ENCODE measurements around the gene LDLRAP1. TPM values are rescaled to one million over a fixed set of nuclear protein-coding genes. Genes with fewer than 3 reads are reported as not detected.

Gene LDLRAP1
- polyA plus RNA-seq, 6 donors from 2014 or later, result 19.1 to 25.9 (median 20.5) TPM

DNA sequence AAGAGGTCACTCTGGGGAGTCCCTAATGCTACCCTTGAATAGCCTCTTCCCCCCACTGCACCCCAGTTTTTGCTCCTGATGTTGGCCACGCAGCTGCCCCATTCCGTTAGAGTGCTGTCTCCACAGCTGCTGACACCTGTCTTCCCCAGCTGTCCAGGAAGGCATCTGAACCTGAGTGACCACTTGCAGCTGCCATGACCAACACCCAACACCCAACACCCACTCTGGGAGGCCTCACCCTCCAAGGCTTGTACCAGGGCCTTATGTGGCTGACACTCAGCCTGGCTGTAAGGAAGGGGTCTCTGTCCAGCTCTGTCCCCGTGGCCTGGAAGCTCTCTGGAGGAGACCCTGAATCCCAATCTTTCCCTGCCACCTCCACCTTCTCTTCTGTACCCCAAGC, 26.7 kb upstream of the LDLRAP1 start:
- ATAC-seq (ENCODE audit: low read depth in 2 of 2), result no peak
- H3K9me3 Mint-ChIP-seq, result peaks cover 0 to 10% (median 0%) of the 10 kb centered on the region in 7 donors
- no peaks in the 10 kb centered on the region for H3K36me3 Mint-ChIP-seq

DNA sequence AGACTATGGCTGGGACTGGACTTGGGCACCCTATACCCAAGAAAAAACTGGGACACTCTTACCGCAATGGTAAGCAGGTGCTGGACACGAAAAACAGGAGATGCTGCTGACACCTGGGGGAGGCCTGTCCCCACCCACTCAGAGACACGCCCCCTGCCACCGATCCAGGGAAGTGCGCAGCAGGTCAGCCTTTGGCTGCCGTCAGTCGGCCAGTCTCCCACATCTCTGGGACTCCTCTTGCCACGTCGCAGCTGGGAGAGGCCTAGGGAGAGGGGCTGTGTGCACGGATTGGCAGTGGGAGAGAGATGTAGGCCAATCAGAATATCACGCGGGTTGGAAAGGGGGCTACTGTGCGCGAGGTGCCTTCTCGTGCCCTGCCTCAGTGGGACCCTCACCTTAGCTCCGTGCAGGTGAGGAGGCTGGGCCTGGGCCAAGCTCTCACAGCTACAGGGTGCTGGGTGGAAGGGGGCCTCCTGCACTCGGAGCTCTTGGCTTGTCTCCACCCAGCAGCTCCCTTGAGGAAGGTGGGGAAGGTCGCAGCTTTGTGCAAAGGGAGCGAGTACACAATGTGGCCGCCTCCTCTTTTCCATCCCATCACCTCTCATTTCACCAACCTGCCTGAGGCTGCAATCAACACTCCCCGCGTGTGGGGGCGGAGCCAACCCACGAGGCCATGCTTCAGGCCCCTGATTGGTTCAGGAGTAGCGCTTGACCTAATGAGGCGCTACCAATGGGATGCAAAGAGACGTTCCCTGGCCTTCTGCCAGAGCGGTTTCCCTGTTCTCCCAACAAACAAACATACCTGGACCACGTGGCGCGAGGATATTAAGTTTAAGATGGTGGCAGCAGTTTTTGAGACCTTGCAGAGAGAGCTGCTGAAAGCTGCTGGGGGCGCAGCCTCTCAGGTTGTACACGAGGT, 25.7 kb upstream of the LDLRAP1 start:
- ATAC-seq (ENCODE audit: low read depth in 2 of 2), result no peak
- H3K4me3 Mint-ChIP-seq, result no peak overlapping the region
- no peak overlapping the region for H3K27ac Mint-ChIP-seq
- H3K36me3 Mint-ChIP-seq, result no peaks in the 10 kb centered on the region
- peaks cover 0 to 5% (median 0%) of the 10 kb centered on the region in 3 donors for H3K27me3 Mint-ChIP-seq
- peaks cover 0 to 8% (median 0%) of the 10 kb centered on the region in 7 donors for H3K9me3 Mint-ChIP-seq
- peaks cover 0 to 7% (median 7%) of the 10 kb centered on the region in 3 donors for H3K4me1 Mint-ChIP-seq
- DNase-seq, result no peak

More for the DNA sequence above, 26.7 kb upstream of the LDLRAP1 start:
- Mint-ChIP-seq H3K27me3 (peaks cover 0 to 5% (median 0%) of the 10 kb centered on the region in 3 donors), H3K4me1 (peaks cover 0 to 7% (median 7%) of the 10 kb centered on the region in 3 donors), H3K27ac (no peak overlapping the region), H3K4me3 (no peak overlapping the region)
- DNase-seq, result no peak

DNA sequence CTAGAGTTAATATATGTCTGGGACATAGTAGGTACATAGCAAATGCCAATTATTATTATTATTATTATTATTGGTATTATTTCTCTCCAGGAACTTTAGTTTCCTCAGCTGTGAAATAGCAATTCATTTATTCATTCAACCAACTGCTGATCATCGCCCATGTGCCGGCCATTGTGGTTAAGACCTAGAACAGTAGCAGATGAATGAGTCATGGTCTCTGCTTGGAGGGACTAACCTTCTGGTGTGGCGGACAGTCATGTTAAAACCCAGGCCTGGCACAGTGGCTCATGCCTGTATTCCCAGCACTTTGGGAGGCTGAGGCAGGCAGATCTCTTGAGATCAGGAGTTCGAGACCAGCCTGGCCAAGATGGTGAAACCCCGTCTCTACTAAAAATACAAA, 23.8 kb upstream of the LDLRAP1 start:
- Mint-ChIP-seq H3K27ac (no peak overlapping the region), H3K4me1 (peaks cover 0 to 7% (median 7%) of the 10 kb centered on the region in 3 donors), H3K36me3 (no peaks in the 10 kb centered on the region), H3K27me3 (peaks cover 0 to 4% (median 1%) of the 10 kb centered on the region in 3 donors), H3K4me3 (no peak overlapping the region), H3K9me3 (peaks cover 0 to 2% (median 0%) of the 10 kb centered on the region in 7 donors)
- DNase-seq (no peak), ATAC-seq (ENCODE audit: low read depth in 2 of 2) (no peak)

DNA sequence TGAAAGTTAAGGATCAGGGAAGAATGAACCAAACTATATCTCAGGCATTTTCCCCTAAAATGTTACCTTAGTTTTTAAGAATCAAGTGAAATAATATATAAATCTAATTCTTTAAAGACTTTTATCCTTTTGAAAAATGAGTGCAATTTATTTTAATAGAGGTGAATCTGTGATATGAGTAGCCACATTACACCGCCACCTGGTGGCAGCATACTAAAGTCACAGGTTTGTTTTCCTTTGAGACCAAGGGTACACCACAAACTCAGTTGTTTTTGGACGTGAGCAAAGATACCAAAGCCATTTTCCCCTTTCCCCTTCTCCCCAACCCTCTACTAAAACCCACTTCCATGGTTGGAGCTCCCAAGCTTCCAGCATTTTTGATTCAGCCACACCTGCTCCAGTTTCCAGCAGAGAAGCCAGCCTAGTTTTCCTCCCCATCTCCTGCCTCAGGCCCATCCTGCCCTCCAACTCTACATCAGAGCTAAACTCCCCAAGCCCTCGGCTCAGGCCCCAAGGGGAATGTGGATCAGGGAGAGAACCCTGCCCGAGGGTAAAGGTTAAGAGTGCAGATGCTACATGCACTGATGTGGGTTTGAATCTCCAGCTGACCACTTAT, 22.9 kb upstream of the LDLRAP1 start:
- Mint-ChIP-seq H3K4me3 (no peak overlapping the region), H3K27ac (no peak overlapping the region), H3K36me3 (no peaks in the 10 kb centered on the region), H3K27me3 (peaks cover 0 to 10% (median 0%) of the 10 kb centered on the region in 3 donors), H3K9me3 (peaks cover 0 to 5% (median 4%) of the 10 kb centered on the region in 7 donors), H3K4me1 (peaks cover 0 to 7% (median 7%) of the 10 kb centered on the region in 3 donors)
- ATAC-seq (ENCODE audit: low read depth in 2 of 2), result peak in 1 of 2 donors; percentile 63
- peak; percentile 38 for DNase-seq

DNA sequence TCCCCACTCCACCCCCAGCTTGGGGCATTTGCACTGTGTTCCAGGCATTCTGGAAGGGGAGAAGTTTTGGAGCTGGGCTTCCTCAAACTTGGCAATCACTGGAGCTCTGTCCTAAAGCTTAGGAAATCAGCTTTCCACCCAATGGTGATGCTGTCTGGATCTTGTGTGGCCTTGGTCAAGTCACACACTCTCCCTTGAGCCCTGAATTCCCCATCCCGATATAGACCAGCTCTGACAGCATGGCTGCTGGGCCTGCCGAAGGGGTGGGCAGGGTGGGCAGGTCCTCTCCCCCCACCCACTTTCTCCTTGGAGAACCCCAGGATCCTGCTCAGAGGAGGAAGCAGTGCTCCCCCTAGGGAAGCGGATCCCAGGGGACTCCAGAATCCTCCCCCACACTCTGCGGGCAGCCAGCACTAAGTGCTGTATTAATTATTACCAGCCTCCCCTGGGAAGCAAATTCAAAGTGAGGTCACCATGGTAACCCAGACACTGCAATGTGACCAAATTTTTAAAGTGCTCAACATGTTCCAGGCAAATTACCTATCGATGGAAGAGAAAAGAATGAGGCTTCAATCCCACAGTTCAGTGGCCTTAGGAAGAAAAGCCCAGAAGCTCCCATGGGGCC, 21.3 kb upstream of the LDLRAP1 start:
- peaks cover 0 to 5% (median 5%) of the 10 kb centered on the region in 7 donors for H3K9me3 Mint-ChIP-seq
- no peak overlapping the region for H3K4me3 Mint-ChIP-seq
- ATAC-seq (ENCODE audit: low read depth in 2 of 2), result no peak
- no peak overlapping the region for H3K27ac Mint-ChIP-seq
- peaks cover 0 to 10% (median 0%) of the 10 kb centered on the region in 3 donors for H3K27me3 Mint-ChIP-seq
- H3K36me3 Mint-ChIP-seq, result no peaks in the 10 kb centered on the region
- DNase-seq, result no peak
- peaks cover 0 to 7% (median 7%) of the 10 kb centered on the region in 3 donors for H3K4me1 Mint-ChIP-seq

DNA sequence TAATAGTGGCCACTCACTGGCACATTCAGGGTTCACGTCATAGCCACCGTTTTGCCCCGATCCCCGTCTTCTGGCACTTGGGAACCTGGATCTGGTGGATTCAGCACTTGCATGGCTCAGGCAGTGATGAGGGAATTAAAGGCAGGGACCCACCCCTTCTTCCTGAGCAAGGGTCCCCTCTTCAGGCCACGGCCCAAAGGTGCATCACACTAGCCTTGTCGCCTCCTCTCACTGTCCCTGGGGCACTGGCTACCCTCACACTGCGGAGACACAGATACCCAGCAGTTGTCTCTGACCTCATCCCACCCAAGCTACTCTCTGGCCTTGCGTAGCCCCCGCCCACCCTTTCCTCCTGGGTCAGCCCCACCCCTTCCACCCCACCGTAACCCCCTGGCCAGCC, 19.9 kb upstream of the LDLRAP1 start:
- no peak overlapping the region for H3K4me3 Mint-ChIP-seq
- ATAC-seq (ENCODE audit: low read depth in 2 of 2), result no peak

DNA sequence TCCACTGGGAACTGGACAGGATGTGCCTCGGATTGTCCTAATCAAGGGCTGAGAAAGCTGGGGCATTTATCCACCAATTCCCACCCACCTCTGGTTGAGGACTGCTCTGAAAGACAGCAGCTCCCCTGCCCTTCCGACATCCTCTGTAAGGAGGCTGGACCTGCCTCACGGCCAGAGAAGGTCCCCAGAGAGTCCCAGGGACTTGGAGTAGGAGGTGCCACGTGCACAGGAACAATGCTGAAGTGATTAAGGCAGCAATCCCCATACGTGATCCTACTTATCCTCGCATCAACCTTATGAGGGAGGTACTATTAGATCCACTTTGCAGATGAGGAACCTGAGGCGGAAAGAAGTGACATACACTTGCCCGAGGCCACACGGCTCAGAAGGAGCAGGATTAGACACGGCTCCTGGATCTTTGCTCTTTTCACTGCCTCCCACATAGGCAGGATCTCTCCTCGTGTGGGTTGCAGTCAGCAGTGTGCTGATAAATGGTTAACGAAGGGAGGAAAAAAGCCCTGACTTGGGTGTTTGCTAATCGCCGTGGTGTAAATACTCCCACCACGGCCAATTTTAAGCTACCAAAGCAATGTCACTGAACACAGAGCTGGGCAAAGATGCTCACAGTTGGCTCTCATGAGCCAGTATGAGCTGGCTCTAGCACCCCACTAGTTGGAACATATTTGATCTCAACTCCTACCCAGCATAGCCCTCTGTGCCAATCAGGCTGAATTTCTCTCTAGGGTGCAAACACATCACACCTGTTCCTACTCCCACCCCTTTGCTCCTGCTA, 18.6 kb upstream of the LDLRAP1 start:
- no peaks in the 10 kb centered on the region for H3K36me3 Mint-ChIP-seq
- H3K4me1 Mint-ChIP-seq, result peaks cover 4 to 7% (median 7%) of the 10 kb centered on the region in 3 donors
- no peak overlapping the region for H3K27ac Mint-ChIP-seq

More for the DNA sequence above, 19.9 kb upstream of the LDLRAP1 start:
- Mint-ChIP-seq H3K27ac (peak overlapping the region in 1 of 6 donors; percentile 28), H3K4me1 (peaks cover 0 to 7% (median 7%) of the 10 kb centered on the region in 3 donors), H3K27me3 (peaks cover 0 to 10% (median 0%) of the 10 kb centered on the region in 3 donors), H3K9me3 (peaks cover 0 to 5% (median 5%) of the 10 kb centered on the region in 7 donors), H3K36me3 (no peaks in the 10 kb centered on the region)
- no peak for DNase-seq

DNA sequence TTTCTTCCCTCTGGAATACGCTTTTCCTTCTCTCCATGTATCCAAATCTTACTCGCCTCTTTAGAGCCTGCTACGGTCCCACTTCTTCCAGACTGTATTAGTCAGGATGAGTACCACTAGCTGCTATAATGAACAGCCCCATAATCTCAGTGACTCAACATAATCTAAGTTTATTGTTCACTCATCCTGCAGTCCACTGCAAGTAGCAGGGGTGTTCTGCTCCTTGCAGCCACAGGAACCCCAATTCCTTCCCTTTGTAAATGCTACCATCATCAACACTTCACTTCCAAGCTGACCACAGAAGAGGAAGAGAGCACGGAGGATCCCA, 18.1 kb upstream of the LDLRAP1 start:
- no peak overlapping the region for H3K27ac Mint-ChIP-seq
- peaks cover 7 to 15% (median 8%) of the 10 kb centered on the region in 3 donors for H3K27me3 Mint-ChIP-seq
- DNase-seq (no peak), ATAC-seq (ENCODE audit: low read depth in 2 of 2) (no peak)
- H3K9me3 Mint-ChIP-seq, result peaks cover 0 to 5% (median 5%) of the 10 kb centered on the region in 7 donors
- H3K4me1 Mint-ChIP-seq, result peaks cover 4 to 7% (median 7%) of the 10 kb centered on the region in 3 donors
- no peaks in the 10 kb centered on the region for H3K36me3 Mint-ChIP-seq
- H3K4me3 Mint-ChIP-seq, result no peak overlapping the region

More for the DNA sequence above, 18.6 kb upstream of the LDLRAP1 start:
- Mint-ChIP-seq H3K9me3 (peaks cover 0 to 5% (median 5%) of the 10 kb centered on the region in 7 donors), H3K4me3 (no peak overlapping the region), H3K27me3 (peaks cover 7 to 15% (median 8%) of the 10 kb centered on the region in 3 donors)
- DNase-seq (no peak), ATAC-seq (ENCODE audit: low read depth in 2 of 2) (no peak)

DNA sequence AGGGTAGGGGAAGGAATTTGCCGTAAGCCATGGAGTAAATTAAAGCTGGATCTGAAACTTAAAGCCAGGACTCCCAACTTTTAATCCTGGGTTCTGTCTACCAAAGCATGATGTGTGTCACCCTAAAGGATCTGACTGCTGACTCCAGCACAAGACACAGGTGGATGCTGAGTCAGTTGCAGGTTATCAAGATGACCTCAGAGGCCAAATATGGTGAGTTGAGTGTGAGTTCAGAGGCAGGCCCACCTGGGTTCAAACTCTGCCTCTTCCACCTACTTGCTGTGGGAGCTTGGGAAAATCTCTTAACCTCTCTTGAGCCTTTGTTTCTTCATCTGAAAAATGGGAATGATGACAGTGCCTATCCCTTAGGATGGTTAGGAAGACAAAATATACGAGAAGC, 16.7 kb upstream of the LDLRAP1 start:
- DNase-seq (no peak), ATAC-seq (ENCODE audit: low read depth in 2 of 2) (no peak)
- Mint-ChIP-seq H3K4me1 (peaks cover 0 to 4% (median 0%) of the 10 kb centered on the region in 3 donors), H3K27ac (no peak overlapping the region), H3K4me3 (peak overlapping the region in 1 of 8 donors; percentile 23), H3K27me3 (peaks cover 7 to 15% (median 8%) of the 10 kb centered on the region in 3 donors), H3K9me3 (peaks cover 0 to 5% (median 5%) of the 10 kb centered on the region in 7 donors), H3K36me3 (no peaks in the 10 kb centered on the region)

DNA sequence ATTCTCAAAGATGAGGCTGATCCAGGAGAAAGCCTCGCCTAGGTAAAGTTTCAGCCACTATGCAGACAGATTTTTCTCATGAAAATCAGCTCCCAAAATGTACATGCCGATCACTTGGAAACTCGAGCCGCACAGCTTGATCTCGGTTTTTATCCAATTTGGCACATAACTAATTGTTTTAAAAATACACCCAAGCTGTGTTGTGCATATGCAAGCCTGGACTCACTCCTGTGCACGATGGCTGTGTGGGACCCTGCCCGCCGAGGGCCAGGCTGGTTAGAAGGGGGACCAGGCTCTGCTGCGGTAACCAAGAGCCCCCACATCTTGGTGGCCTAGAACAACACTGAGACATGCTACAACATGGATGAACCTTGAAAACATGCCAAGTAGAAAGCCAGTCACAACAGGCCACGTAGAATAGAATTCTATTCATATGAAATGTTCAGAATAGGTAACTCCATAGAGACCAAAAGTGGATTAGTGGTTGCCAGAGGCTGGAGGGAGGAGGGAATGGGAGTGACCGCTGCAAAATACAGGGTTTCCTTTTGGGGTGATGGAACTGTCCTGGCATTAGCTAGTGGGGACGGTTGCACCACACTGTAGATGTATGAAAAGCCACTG, 16.1 kb upstream of the LDLRAP1 start:
- H3K36me3 Mint-ChIP-seq, result no peaks in the 10 kb centered on the region
- DNase-seq (no peak), ATAC-seq (ENCODE audit: low read depth in 2 of 2) (no peak)
- H3K4me3 Mint-ChIP-seq, result no peak overlapping the region
- no peak overlapping the region for H3K27ac Mint-ChIP-seq
- H3K4me1 Mint-ChIP-seq, result peaks cover 0 to 4% (median 0%) of the 10 kb centered on the region in 3 donors
- peaks cover 7 to 15% (median 8%) of the 10 kb centered on the region in 3 donors for H3K27me3 Mint-ChIP-seq
- H3K9me3 Mint-ChIP-seq, result peaks cover 0 to 5% (median 5%) of the 10 kb centered on the region in 7 donors

DNA sequence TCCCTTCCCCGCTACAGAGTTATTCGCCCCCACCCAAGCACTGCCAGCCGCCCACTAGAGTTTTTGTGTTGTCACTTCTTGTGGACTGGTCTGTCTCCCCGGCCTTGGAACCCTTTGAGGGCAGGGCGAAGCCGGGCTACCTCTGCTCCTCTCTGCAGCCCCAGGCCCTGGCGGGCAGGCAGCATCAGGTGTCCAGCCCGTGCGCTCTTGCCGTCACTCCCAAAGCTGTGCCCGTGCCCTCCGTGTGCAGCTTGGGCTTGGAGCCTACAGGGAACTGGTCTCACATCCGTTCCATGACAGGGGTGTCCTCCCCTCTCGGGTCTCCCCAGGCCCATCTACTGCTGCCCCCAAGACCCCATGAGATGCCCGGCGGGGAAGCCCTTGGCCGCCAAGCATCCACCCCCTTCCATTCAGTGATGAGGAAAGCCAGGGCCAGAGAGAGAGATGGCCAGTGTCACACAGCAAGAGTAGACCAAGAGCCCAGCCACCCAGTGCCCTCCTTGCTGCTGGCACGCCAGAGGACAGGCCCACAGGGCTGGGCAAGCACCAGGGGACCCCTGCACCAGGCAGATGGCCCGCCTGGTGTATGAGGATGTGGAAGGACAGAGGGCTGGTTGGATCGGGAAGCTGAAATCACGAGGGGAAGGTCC, 15.3 kb upstream of the LDLRAP1 start:
- no peaks in the 10 kb centered on the region for H3K36me3 Mint-ChIP-seq
- H3K4me1 Mint-ChIP-seq, result peaks cover 0 to 4% (median 0%) of the 10 kb centered on the region in 3 donors
- peaks cover 0 to 5% (median 5%) of the 10 kb centered on the region in 7 donors for H3K9me3 Mint-ChIP-seq
- H3K27me3 Mint-ChIP-seq, result peaks cover 7 to 15% (median 8%) of the 10 kb centered on the region in 3 donors
- DNase-seq (no peak), ATAC-seq (ENCODE audit: low read depth in 2 of 2) (no peak)
- peak overlapping the region in 1 of 6 donors; percentile 28 for H3K27ac Mint-ChIP-seq
- no peak overlapping the region for H3K4me3 Mint-ChIP-seq
